NCI-H2107 treated with DMSO at 0.1 percent for 48 hours (cell line): Measurements from ENCODE around the gene APOM.

Experiments
- DNase-seq: peaks from one replicate; lab custom pipeline; 2025; ENCODE audit not compliant: unreplicated experiment; lab: John Stamatoyannopoulos, UW

APOM gene

GRCh38 chr6:31677955-31678354 is 22.3 kb downstream of the APOM start:
- no peak for DNase-seq

GRCh38 chr6:31680226-31681134 is 24.8 kb downstream of the APOM start, which contains the start of gene LY6G5C:
Gene LY6G5C, minus strand, starts transcription at chr6:31681067. Its CDS starts 694 bp downstream, at chr6:31680373.
- peak; percentile 46 for DNase-seq

- DNase-seq: peak; percentile 21
Measured at GRCh38 chr6:31681135-31681671, 25.5 kb downstream of the APOM start.

- no peak for DNase-seq
Measured at GRCh38 chr6:31683591-31683990, 27.9 kb downstream of the APOM start.

GRCh38 chr6:31686483-31686882 is 30.8 kb downstream of the APOM start:
- DNase-seq: no peak

- DNase-seq: no peak
Measured at GRCh38 chr6:31687321-31687720, 31.6 kb downstream of the APOM start.

- DNase-seq: no peak
Measured at GRCh38 chr6:31687860-31688693, 32.4 kb downstream of the APOM start.

GRCh38 chr6:31689249-31690110 is 33.8 kb downstream of the APOM start:
- DNase-seq: no peak

GRCh38 chr6:31690231-31691077 is 34.8 kb downstream of the APOM start:
- DNase-seq: no peak

GRCh38 chr6:31691078-31691463 is 35.4 kb downstream of the APOM start:
- DNase-seq: no peak

- no peak for DNase-seq
Measured at GRCh38 chr6:31691564-31692108, 35.9 kb downstream of the APOM start.

GRCh38 chr6:31692353-31692752 is 36.7 kb downstream of the APOM start:
- no peak for DNase-seq

- no peak for DNase-seq
Measured at GRCh38 chr6:31692886-31693285, 37.2 kb downstream of the APOM start.

GRCh38 chr6:31693535-31693934 is 37.8 kb downstream of the APOM start:
- no peak for DNase-seq

- DNase-seq: peak; percentile 17
Measured at GRCh38 chr6:31697555-31697954, 41.9 kb downstream of the APOM start.

GRCh38 chr6:31700740-31701401 is 45.2 kb downstream of the APOM start:
- DNase-seq: no peak

GRCh38 chr6:31701666-31702404 is 46.1 kb downstream of the APOM start:
- DNase-seq: peak; percentile 17

- DNase-seq: no peak
Measured at GRCh38 chr6:31702405-31702818, 46.7 kb downstream of the APOM start.
